ENCODE measurements around the gene SCUBE1. TPM values are rescaled to one million over a fixed set of nuclear protein-coding genes. Genes with fewer than 3 reads are reported as not detected.

The SCUBE1 gene
- total RNA-seq, 1 experiment from 2014 or later = 3.9 TPM

- no TSS peak for BruUV-seq (replicated peaks)
- no peaks in the 10 kb centered on the region for H3K79me2 ChIP-seq (ENCODE audit: insufficient read depth, low read length)
- H3K4me1 ChIP-seq (ENCODE audit: control insufficient read depth in 1 of 2, insufficient read depth in 2 of 2, low read length in 2 of 2) = peaks cover 0 to 8% of the 10 kb centered on the region in 2 experiments; a peak in 2 of 4 replicates
- no peaks in the 10 kb centered on the region for H4K20me1 ChIP-seq (ENCODE audit: insufficient read depth)
- H3K27me3 ChIP-seq (ENCODE audit: insufficient read depth, low read length) = no peaks in the 10 kb centered on the region
- no peak overlapping the region for H3K4me3 ChIP-seq (replicated peaks in 1 of 2; ENCODE audit: low read depth in 1 of 2, low read length in 2 of 2)
- no peaks in the 10 kb centered on the region for H3K36me3 ChIP-seq (ENCODE audit: control insufficient read depth in 1 of 2, insufficient read depth in 2 of 2, low read length in 2 of 2)
- no peak for TF ChIP-seq JUND (IDR thresholded peaks at IDR 0.05)
- no peak for TF ChIP-seq ZBTB33 (IDR thresholded peaks at IDR 0.05; ENCODE audit: extremely low read depth, insufficient replicate concordance, low read length)
- no peak for TF ChIP-seq ATF3 (IDR thresholded peaks at IDR 0.05)
- TF ChIP-seq REST (IDR thresholded peaks at IDR 0.05; ENCODE audit: low read depth) = no peak
- TF ChIP-seq CEBPB (IDR thresholded peaks at IDR 0.05; ENCODE audit: low read depth) = no peak
- TF ChIP-seq ZNF274 (IDR thresholded peaks at IDR 0.05; ENCODE audit: low read depth, low read length) = no peak
- no peak for TF ChIP-seq MAX (IDR thresholded peaks at IDR 0.05)
- TF ChIP-seq FOSL1 (IDR thresholded peaks at IDR 0.05; ENCODE audit: low read depth) = no peak
- TF ChIP-seq RAD21 (IDR thresholded peaks at IDR 0.05; ENCODE audit: low read depth) = no peak
- no peak for TF ChIP-seq SIN3A (IDR thresholded peaks at IDR 0.05; ENCODE audit: low read depth)
- TF ChIP-seq EZH2phosphoT487 (IDR thresholded peaks at IDR 0.05; ENCODE audit: borderline replicate concordance) = no peak
- intact Hi-C loops (cut with micrococcal nuclease) = no loop called here
- H3K9ac ChIP-seq (ENCODE audit: low read length) = no peak overlapping the region
- ChIA-PET CTCF (no interaction called here), POLR2A (no interaction called here), RAD21 (ENCODE audit: low non-redundant PET in 1 of 2, low total read pairs in 2 of 2, uncharacterized antibody in 2 of 2, unreplicated experiment in 2 of 2) (no interaction called here)
- no peak overlapping the region for H3K4me2 ChIP-seq (ENCODE audit: low read length)
- H3K27ac ChIP-seq (ENCODE audit: low read depth, low read length) = no peak overlapping the region
- H3K9me2 ChIP-seq (ENCODE audit: insufficient read depth) = no peaks in the 10 kb centered on the region
- ATAC-seq (no peak; the same call in 1 of the 2 replicates), DNase-seq (ENCODE audit: low read depth, low spot score) (no peak)
- H2AFZ ChIP-seq (ENCODE audit: low read depth, low read length, poor library complexity, severe bottlenecking) = no peak overlapping the region
- H3K9me3 ChIP-seq (ENCODE audit: control insufficient read depth in 1 of 2, insufficient read depth in 1 of 2, low read depth in 1 of 2, low read length in 2 of 2) = no peaks in the 10 kb centered on the region
Measured at GRCh38 chr22:43288807-43289420, 54.3 kb downstream of the SCUBE1 start.

Measured in HCT116 (cell line).